IMR-90 (cell line): Measurements from ENCODE around the gene RIBC1. TPM values are rescaled to one million over a fixed set of nuclear protein-coding genes. Genes with fewer than 3 reads are reported as not detected.
A peak's percentile ranks its signal among the peaks of the same experiment; 100 is the strongest.

Experiments used
- ATAC-seq: fragments of 200-7000 bp; cut with Tn5 transposase; 2 replicates; pipeline ENCODE4 v1.9.1; 2020; ENCODE audit warnings: low read depth, mild to moderate bottlenecking, moderate library complexity
- BruUV-seq: library from RNA; stranded (reverse); fragments of 400-500 nt; replicated peaks from 2 replicates; lab custom pipeline; 2021; lab: Mats Ljungman, UMichigan
- CTCF ChIA-PET: fragments of 300-600 bp; formaldehyde crosslinking; extraction: SDS; loops from one replicate; lab custom pipeline; 2021; ENCODE audit warnings: antibody characterized with exemption; lab: Yijun Ruan, JAX
- POLR2A ChIA-PET: fragments of 300-600 bp; sonication (Branson Sonifier 250); formaldehyde crosslinking; loops from one replicate; lab custom pipeline; 2022; ENCODE audit warnings: antibody characterized with exemption; ENCODE audit not compliant: unreplicated experiment; lab: Charles Lee
- DNase-seq: peaks from one replicate; pipeline ENCODE4 v3.0.0; 2013
- H2AFZ ChIP-seq: replicated peaks from 2 replicates; pipeline ENCODE3; 2013; ENCODE audit warnings: low read length, mild to moderate bottlenecking; ENCODE audit not compliant: poor library complexity
- H2AK5ac ChIP-seq: 2 replicates; pipeline ENCODE4 v1.6.1; 2013; ENCODE audit warnings: low read depth, low read length, inconsistent platforms
- H2AK9ac ChIP-seq: replicated peaks from 2 replicates; pipeline ENCODE3; 2013; ENCODE audit warnings: mild to moderate bottlenecking, low read depth, low read length, moderate library complexity; ENCODE audit not compliant: poor library complexity
- H2BK120ac ChIP-seq: 2 replicates; pipeline ENCODE4 v1.6.1; 2013; ENCODE audit warnings: low read depth, low read length, inconsistent platforms
- H2BK15ac ChIP-seq: 3 replicates; pipeline ENCODE4 v1.6.1; 2013; ENCODE audit warnings: low read depth, low read length, inconsistent platforms
- H2BK20ac ChIP-seq: 2 replicates; pipeline ENCODE4 v1.6.1; 2013; ENCODE audit warnings: low read depth, mild to moderate bottlenecking, inconsistent platforms, low read length, moderate library complexity
- H2BK5ac ChIP-seq: 2 replicates; pipeline ENCODE4 v1.6.1; 2013; ENCODE audit warnings: mild to moderate bottlenecking, low read depth, low read length, inconsistent platforms; ENCODE audit not compliant: poor library complexity, severe bottlenecking
- H3K14ac ChIP-seq: replicated peaks from 2 replicates; pipeline ENCODE4 v1.6.1; 2013; ENCODE audit warnings: low read depth, low read length, inconsistent platforms
- H3K18ac ChIP-seq: 2 replicates; pipeline ENCODE4 v1.6.1; 2013; ENCODE audit warnings: low read depth, low read length, control low read depth
- H3K23ac ChIP-seq: 2 replicates; pipeline ENCODE4 v1.6.1; 2013; ENCODE audit warnings: low read depth, low read length, inconsistent platforms
- H3K27ac ChIP-seq: 2 replicates; pipeline ENCODE4 v1.5.1; 2013; ENCODE audit warnings: mild to moderate bottlenecking, control low read depth, low read length; ENCODE audit not compliant: insufficient read depth
- H3K27me3 ChIP-seq: 2 replicates; pipeline ENCODE4 v1.6.1; 2013; ENCODE audit warnings: low read length; ENCODE audit not compliant: control insufficient read depth, insufficient read depth
- H3K36me3 ChIP-seq: 2 replicates; pipeline ENCODE4 v1.6.1; 2013; ENCODE audit warnings: low read length, mixed read lengths; ENCODE audit not compliant: control insufficient read depth, insufficient read depth
- H3K4ac ChIP-seq: 2 replicates; pipeline ENCODE4 v1.6.1; 2013; ENCODE audit warnings: low read depth, low read length, inconsistent platforms
- H3K4me1 ChIP-seq: 2 replicates; pipeline ENCODE4 v1.6.1; 2013; ENCODE audit warnings: low read length, mixed read lengths; ENCODE audit not compliant: control insufficient read depth, insufficient read depth
- H3K4me2 ChIP-seq: 2 replicates; pipeline ENCODE4 v1.6.1; 2013; ENCODE audit warnings: low read depth, mild to moderate bottlenecking, control low read depth, low read length, moderate library complexity
- H3K4me3 ChIP-seq: 2 replicates; pipeline ENCODE4 v1.5.1; 2013; ENCODE audit warnings: low read depth, mild to moderate bottlenecking, control low read depth, low read length, moderate library complexity; ENCODE audit not compliant: insufficient read depth
- H3K56ac ChIP-seq: 2 replicates; pipeline ENCODE4 v1.6.1; 2013; ENCODE audit warnings: low read length, inconsistent platforms; ENCODE audit not compliant: insufficient read depth; ENCODE audit errors: extremely low read depth
- H3K79me1 ChIP-seq, 2 experiments: 2 replicates each; pipeline ENCODE4 v1.6.1; 2013; ENCODE audit warnings: low read length in 2 of 2, inconsistent platforms in 1 of 2, low read depth in 1 of 2
- H3K9ac ChIP-seq: 2 replicates; pipeline ENCODE4 v1.6.1; 2013; ENCODE audit warnings: low read depth, low read length, control low read depth
- H3K9me1 ChIP-seq: 2 replicates; pipeline ENCODE4 v1.6.1; 2013; ENCODE audit warnings: low read length, inconsistent platforms; ENCODE audit not compliant: insufficient read depth
- H3K9me3 ChIP-seq: 2 replicates; pipeline ENCODE4 v1.6.1; 2013; ENCODE audit warnings: low read length; ENCODE audit not compliant: control insufficient read depth, insufficient read depth
- H4K20me1 ChIP-seq: 2 replicates; pipeline ENCODE4 v1.6.1; 2013; ENCODE audit warnings: low read length, inconsistent platforms; ENCODE audit not compliant: insufficient read depth
- H4K5ac ChIP-seq: 2 replicates; pipeline ENCODE4 v1.6.1; 2013; ENCODE audit warnings: mild to moderate bottlenecking, low read depth, low read length, control low read depth
- H4K8ac ChIP-seq, 2 experiments: 2 replicates each; pipeline ENCODE4 v1.6.1; 2013; ENCODE audit warnings: low read depth in 2 of 2, low read length in 2 of 2, control low read depth in 1 of 2, inconsistent platforms in 1 of 2
- H4K91ac ChIP-seq: 2 replicates; pipeline ENCODE4 v1.6.1; 2013; ENCODE audit warnings: low read depth, low read length, inconsistent platforms; ENCODE audit not compliant: insufficient read depth
- BHLHE40 ChIP-seq: fragments of 150-350 bp; IDR thresholded peaks from 2 replicates; pipeline ENCODE4 v1.6.1; 2016; ENCODE audit warnings: mild to moderate bottlenecking, low read depth, low read length
- MAFK ChIP-seq: IDR thresholded peaks from 2 replicates; pipeline ENCODE4 v1.6.1; 2012; ENCODE audit warnings: low read depth, low read length, improper control_type of control experiment
- RAD21 ChIP-seq: IDR thresholded peaks from 2 replicates; pipeline ENCODE4 v1.6.1; 2012; ENCODE audit warnings: low read length, improper control_type of control experiment
- USF2 ChIP-seq: fragments of 150-350 bp; IDR thresholded peaks from 2 replicates; pipeline ENCODE4 v1.6.1; 2017; ENCODE audit warnings: mild to moderate bottlenecking, antibody characterized with exemption, low read length, low read depth
- WGBS, 2 experiments: methylation state at CpG; one replicate each; pipeline versions ENCODE4 v1.1.5 to v1.1.7; 2013; ENCODE audit warnings: missing lambda C conversion rate in 2 of 2; ENCODE audit not compliant: insufficient read length in 1 of 2; ENCODE audit errors: extremely low coverage in 2 of 2; 5-methylcytosine and 5-hydroxymethylcytosine counted together
- dilution Hi-C: fragments of 300-500 bp; cut with HindIII; formaldehyde crosslinking; loops from one replicate; pipeline ENCODE4 v1.14.3; 2018; ENCODE audit warnings: low sequenced_read_pairs; ENCODE audit not compliant: unreplicated experiment
- in situ Hi-C: fragments of 300-500 bp; cut with MboI; formaldehyde crosslinking; loops from 3 replicates; pipeline ENCODE4 v1.14.3; 2019; ENCODE audit warnings: low sequenced_read_pairs, inconsistent platforms, mixed read lengths
- intact Hi-C: fragments of 100-400 bp; cut with micrococcal nuclease; formaldehyde crosslinking; loops from 2 replicates; pipeline ENCODE4 v1.10.0; 2022
- polyA plus RNA-seq, 3 experiments: library from polyadenylated mRNA; depleted of rRNA; stranded (reverse); fragments of >200 nt; gene quantifications; 2 replicates each; pipeline ENCODE4 v1.2.3, GENCODE V29; 2012; ENCODE audit warnings: low replicate concordance in 1 of 3
- total RNA-seq: library from RNA; depleted of rRNA; stranded (reverse); fragments of >200 nt; gene quantifications from 2 replicates; pipeline ENCODE4 v1.2.3, GENCODE V29; 2012

Gene RIBC1
- total and polyA plus RNA-seq, 2 of the 4 experiments (the other 2 are of a cell fraction) = 0.31 to 0.36 TPM

GRCh38 chrX:53442322-53442631, 19.6 kb downstream of the RIBC1 start:
- Histone ChIP-seq H4K20me1 (no peaks in the 10 kb centered on the region), H4K5ac (no peak overlapping the region), H2BK15ac (no peak overlapping the region), H2BK120ac (no peak overlapping the region), H3K79me1 (no peaks in the 10 kb centered on the region), H3K4me3 (no peak overlapping the region), H4K91ac (no peak overlapping the region), H2AK5ac (no peak overlapping the region), H3K4me1 (peaks cover 4% of the 10 kb centered on the region; the same call in 1 of the 2 replicates), H3K23ac (no peak overlapping the region), H2BK5ac (no peak overlapping the region), H3K27me3 (peaks cover 18% of the 10 kb centered on the region), H3K56ac (no peak overlapping the region), H3K9me3 (no peaks in the 10 kb centered on the region), H3K9ac (no peak overlapping the region), H3K14ac (no peak overlapping the region), H2AFZ (peak overlapping the region; percentile 89), H3K18ac (no peak overlapping the region), H3K27ac (no peak overlapping the region), H3K4me2 (no peak overlapping the region; the same call in 1 of the 2 replicates), H3K4ac (no peak overlapping the region), H3K36me3 (no peaks in the 10 kb centered on the region), H4K8ac (peak overlapping the region in 1 of 2 experiments; percentile 83; a peak in 3 of 4 replicates), H2AK9ac (no peak overlapping the region), H3K9me1 (no peaks in the 10 kb centered on the region; the same call in 1 of the 2 replicates), H2BK20ac (no peak overlapping the region)
- in situ Hi-C loops (loop anchor here (10.0 kb wide), 1 partner anchor 57 kb away; no protein-coding TSS in a partner anchor), intact Hi-C loops (no loop called here), dilution Hi-C loops (no loop called here)
- no peak for DNase-seq
- ChIA-PET CTCF (interaction anchor here (0.6 kb wide), 1 partner anchor 130 kb away, joined by 4 read pairs; no protein-coding TSS in a partner anchor), POLR2A (no interaction called here)
- ATAC-seq = no peak
- WGBS, 2 experiments = no CpG with 5 or more reads among the region's 1 CpG
- TF ChIP-seq USF2 (no peak), RAD21 (no peak), MAFK (no peak), BHLHE40 (no peak)
- BruUV-seq = no TSS peak
